Endothelial cell (in vitro differentiated cells): ENCODE results near the gene ERGIC2. TPM values are rescaled to one million over a fixed set of nuclear protein-coding genes. Genes with fewer than 3 reads are reported as not detected.

Experiments used
- DNase-seq: peaks from one replicate; pipeline ENCODE4 v3.0.0; 2021; ENCODE audit warnings: low spot score
- H3K27ac Mint-ChIP-seq: one replicate; pipeline ENCODE4 v1.8.0; 2021; ENCODE audit warnings: mixed read lengths, inconsistent platforms; ENCODE audit not compliant: unreplicated experiment
- H3K27me3 Mint-ChIP-seq: one replicate; pipeline ENCODE4 v1.8.0; 2021; ENCODE audit warnings: mild to moderate bottlenecking, moderate library complexity, mixed read lengths, inconsistent platforms; ENCODE audit not compliant: unreplicated experiment
- H3K36me3 Mint-ChIP-seq: one replicate; pipeline ENCODE4 v1.8.0; 2021; ENCODE audit warnings: mild to moderate bottlenecking, low read depth, mixed read lengths, inconsistent platforms; ENCODE audit not compliant: unreplicated experiment
- H3K4me1 Mint-ChIP-seq: one replicate; pipeline ENCODE4 v1.8.0; 2021; ENCODE audit warnings: mild to moderate bottlenecking, mixed read lengths, inconsistent platforms; ENCODE audit not compliant: unreplicated experiment
- H3K4me3 Mint-ChIP-seq: one replicate; pipeline ENCODE4 v1.8.0; 2021; ENCODE audit warnings: mild to moderate bottlenecking, mixed read lengths, inconsistent platforms; ENCODE audit not compliant: unreplicated experiment
- H3K9me3 Mint-ChIP-seq: one replicate; pipeline ENCODE4 v1.8.0; 2021; ENCODE audit warnings: mixed read lengths, inconsistent platforms; ENCODE audit not compliant: unreplicated experiment
- long read RNA-seq: library from polyadenylated mRNA; unstranded; transcript quantifications from one replicate; pipeline ENCODE4 v2.0.0, GENCODE V29; 2020; ENCODE audit not compliant: unreplicated experiment
- total RNA-seq: library from RNA; stranded (reverse); fragmentation: NEBNext Ultra II Directional; extraction: Animal tissue kit (Norgen Biotek cat#: 25700); gene quantifications from one replicate; pipeline ENCODE4 v1.2.1, GENCODE V29; 2021; ENCODE audit not compliant: unreplicated experiment
- TF ChIP-seq, protein P1 (sequence below): fragments of 200-600 bp; sonication (generic); IDR thresholded peaks from one replicate; pipeline ENCODE4 v1.5.0; 2021; ENCODE audit warnings: antibody characterized with exemption; ENCODE audit not compliant: unreplicated experiment

Gene ERGIC2, protein sequence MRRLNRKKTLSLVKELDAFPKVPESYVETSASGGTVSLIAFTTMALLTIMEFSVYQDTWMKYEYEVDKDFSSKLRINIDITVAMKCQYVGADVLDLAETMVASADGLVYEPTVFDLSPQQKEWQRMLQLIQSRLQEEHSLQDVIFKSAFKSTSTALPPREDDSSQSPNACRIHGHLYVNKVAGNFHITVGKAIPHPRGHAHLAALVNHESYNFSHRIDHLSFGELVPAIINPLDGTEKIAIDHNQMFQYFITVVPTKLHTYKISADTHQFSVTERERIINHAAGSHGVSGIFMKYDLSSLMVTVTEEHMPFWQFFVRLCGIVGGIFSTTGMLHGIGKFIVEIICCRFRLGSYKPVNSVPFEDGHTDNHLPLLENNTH
- total RNA-seq: 44.4 TPM
- long read RNA-seq, full-length matches to known transcripts: 15 of 19 reads
- long read RNA-seq, partial matches to known transcripts: 1 of 19 reads
- long read RNA-seq, other reads (novel, unspliced or antisense): 3 of 19 reads

DNA sequence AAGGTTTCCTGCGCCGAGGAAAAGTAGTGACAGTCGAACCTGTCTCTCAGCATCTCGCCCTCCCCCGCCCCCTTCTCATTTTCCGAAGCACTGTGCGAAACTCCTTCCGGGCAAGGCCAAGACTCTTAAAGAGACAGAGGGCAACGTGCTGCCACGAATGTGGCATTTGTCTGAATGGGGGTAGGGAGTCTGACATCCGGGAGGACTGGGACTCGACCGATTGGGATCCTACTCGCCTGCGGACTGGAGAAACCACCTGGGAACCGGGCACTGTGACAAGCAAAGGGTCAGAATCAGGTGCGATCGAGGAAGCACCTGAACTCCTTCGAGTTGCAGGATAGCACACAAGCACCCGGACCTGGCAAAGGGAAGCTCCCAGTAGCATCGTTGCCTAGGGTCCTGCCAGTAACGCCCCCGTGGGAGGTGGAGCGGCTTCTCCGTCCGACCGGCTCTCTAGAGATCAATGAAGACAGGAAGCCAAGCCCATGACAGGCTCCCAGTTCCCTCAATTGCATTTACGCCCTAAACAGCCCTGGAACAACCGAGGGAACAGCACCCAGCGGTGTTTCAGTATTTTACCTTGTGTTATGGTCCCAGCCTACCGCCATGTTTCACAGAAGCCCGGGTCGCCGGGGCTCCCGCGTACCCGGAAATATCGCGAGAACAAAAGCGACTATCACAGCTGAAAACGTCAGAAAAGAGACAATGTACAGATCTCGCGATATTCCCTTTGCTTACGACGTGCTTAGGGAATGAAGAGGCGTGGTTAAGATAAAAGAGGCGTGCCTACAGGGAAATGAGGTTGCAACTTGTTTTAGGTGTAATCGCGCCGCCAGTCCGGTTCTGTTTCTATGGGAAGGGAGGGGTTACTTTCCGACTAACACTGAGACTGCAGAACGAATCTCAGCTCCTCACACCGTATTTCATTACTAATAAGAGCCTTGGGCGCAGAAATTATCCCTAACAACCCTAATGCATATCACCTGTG is at the start of gene ERGIC2:
ERGIC2 (minus strand) TSS at position 637 of the 988 bp plus-strand sequence. CDS start 9,539 bp downstream, outside the sequence.
- Mint-ChIP-seq H3K4me1 (peaks cover 8% of the 10 kb centered on the region), H3K27me3 (peaks cover 8% of the 10 kb centered on the region), H3K9me3 (no peaks in the 10 kb centered on the region), H3K36me3 (peaks cover 4% of the 10 kb centered on the region), H3K4me3 (peak within 1 kb of the TSS; percentile 97), H3K27ac (peak within 1 kb of the TSS; percentile 89)
- TF ChIP-seq, protein P1, sequence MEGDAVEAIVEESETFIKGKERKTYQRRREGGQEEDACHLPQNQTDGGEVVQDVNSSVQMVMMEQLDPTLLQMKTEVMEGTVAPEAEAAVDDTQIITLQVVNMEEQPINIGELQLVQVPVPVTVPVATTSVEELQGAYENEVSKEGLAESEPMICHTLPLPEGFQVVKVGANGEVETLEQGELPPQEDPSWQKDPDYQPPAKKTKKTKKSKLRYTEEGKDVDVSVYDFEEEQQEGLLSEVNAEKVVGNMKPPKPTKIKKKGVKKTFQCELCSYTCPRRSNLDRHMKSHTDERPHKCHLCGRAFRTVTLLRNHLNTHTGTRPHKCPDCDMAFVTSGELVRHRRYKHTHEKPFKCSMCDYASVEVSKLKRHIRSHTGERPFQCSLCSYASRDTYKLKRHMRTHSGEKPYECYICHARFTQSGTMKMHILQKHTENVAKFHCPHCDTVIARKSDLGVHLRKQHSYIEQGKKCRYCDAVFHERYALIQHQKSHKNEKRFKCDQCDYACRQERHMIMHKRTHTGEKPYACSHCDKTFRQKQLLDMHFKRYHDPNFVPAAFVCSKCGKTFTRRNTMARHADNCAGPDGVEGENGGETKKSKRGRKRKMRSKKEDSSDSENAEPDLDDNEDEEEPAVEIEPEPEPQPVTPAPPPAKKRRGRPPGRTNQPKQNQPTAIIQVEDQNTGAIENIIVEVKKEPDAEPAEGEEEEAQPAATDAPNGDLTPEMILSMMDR: no peak
- DNase-seq: peak; percentile 88

DNA sequence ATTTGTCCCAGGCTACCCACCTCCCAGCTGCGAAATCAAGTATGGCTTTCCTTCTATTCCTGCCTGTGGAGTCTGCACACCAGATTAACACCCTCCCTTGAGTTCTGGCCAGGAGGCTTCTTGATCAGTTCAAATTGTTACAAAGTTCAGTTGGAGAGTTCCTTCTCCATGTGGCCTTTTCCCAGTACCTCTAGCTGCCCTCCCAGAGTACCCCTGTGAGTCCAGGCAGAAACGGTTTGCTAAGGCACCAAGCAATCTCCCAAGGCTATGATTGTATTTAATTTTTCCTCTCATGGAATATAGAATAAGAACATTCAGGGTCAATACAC is 49.7 kb upstream of the ERGIC2 start:
- Mint-ChIP-seq H3K4me1 (no peaks in the 10 kb centered on the region), H3K27me3 (no peaks in the 10 kb centered on the region), H3K27ac (no peak overlapping the region), H3K36me3 (no peaks in the 10 kb centered on the region), H3K4me3 (no peak overlapping the region), H3K9me3 (no peaks in the 10 kb centered on the region)
- TF ChIP-seq, protein P1: no peak
- DNase-seq: no peak

DNA sequence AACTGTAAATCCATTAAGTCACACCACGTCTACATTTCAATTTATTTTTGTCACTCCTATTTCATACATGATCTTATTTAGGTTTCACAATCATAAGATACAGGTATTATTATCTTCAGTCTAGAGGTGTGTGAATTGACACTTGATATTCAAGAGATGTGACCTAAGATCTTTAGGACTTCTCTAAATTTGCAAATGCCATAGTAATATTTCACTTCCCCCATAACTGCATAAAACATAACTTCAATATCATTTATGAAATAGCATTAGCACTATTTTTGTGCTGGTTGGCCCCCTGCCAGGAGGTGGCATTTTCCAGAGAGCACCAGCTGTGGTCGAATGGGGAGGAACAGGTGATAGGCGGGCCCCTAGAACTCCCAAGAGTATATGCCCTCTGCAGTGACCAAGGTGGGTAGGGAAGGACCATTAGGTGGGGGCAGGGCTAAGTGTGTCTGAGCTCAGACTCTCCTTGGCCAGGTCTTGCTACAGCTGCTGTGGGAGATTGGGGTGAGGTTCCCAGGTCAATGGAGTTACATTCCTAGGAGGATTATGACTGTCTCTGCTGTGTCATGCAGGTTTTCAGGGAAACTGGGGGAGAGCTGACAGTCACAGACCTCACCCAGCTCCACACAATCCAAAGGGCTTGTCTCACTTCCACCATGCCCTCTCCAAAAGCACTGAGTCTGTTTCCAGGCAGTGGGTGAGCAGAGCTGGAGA is 49.2 kb upstream of the ERGIC2 start:
- no peaks in the 10 kb centered on the region for H3K27me3 Mint-ChIP-seq

DNA sequence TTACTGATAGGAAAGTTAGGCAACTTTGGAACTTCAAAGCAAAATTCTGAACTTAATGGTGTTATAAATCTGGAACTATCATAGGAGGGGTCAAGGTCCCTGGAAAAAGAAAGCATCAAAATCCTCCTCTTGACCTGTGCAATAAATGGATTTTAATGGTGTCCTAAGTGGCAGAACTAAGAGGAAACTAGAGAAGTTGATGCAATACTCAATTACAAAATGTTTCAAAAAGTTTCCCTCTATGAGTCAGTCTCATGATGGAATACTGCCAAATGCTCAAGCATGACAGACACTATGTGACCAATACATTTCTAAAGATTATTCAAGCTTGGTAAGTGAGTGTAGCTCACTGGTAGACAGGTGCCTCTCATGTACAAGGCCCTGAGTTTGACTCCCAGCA is 47.7 kb upstream of the ERGIC2 start:
- Mint-ChIP-seq H3K27me3 (no peaks in the 10 kb centered on the region), H3K36me3 (no peaks in the 10 kb centered on the region), H3K4me1 (no peaks in the 10 kb centered on the region), H3K9me3 (no peaks in the 10 kb centered on the region), H3K4me3 (no peak overlapping the region), H3K27ac (no peak overlapping the region)
- DNase-seq: no peak
- TF ChIP-seq, protein P1: no peak

More for the DNA sequence above, 49.2 kb upstream of the ERGIC2 start:
- H3K4me3 Mint-ChIP-seq: no peak overlapping the region
- TF ChIP-seq, protein P1: no peak
- H3K27ac Mint-ChIP-seq: no peak overlapping the region
- H3K4me1 Mint-ChIP-seq: no peaks in the 10 kb centered on the region
- H3K9me3 Mint-ChIP-seq: no peaks in the 10 kb centered on the region
- DNase-seq: no peak
- H3K36me3 Mint-ChIP-seq: no peaks in the 10 kb centered on the region
